ENCODE data around the gene KRT17.
"Not testable (repeated sequence)": the region's sequence is repeated elsewhere in the genome, so short reads cannot be mapped to it uniquely, and the experiment has no call there.

The KRT17 gene

GRCh38 chr17:41594363-41594915, 29.9 kb downstream of the KRT17 start:
- no peak for DNase-seq (ENCODE audit: low read depth, low spot score)

GRCh38 chr17:41593306-41593981, 30.9 kb downstream of the KRT17 start:
- DNase-seq (ENCODE audit: low read depth, low spot score) = no peak

DNA sequence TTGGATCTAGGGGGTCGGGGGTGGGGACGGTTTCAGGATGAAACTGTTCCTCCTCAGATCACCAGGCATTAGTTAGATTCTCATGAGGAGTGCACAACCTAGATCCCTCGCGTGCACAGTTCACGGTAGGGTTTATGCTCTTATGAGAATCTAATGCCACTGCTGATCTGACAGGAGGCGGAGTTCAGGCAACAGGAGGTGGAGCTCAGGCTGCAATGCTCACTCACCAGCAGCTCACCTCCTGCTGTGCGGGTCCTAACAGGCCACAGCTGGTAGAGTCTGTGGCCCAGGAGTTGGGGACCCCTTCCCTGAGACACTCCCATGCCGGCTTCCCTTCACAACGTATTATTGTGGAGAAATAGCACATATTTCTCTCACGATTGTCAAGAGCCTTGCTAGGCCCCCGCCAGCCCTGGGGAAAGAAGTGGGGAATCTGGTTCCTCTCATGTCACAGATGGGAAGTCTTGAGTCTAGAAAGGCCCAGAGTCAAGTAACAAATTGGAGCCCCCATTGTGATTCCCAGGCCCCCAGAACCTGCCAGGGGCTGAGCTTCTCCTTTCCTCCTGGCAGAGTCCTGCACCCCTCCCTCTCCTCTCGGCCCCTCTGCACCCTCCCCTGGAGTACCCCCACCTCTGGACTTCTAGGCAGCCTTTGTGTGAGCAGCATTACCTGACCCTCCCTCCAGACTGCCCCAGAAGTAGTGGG, 31.6 kb downstream of the KRT17 start:
- DNase-seq (ENCODE audit: low read depth, low spot score) = no peak

DNA sequence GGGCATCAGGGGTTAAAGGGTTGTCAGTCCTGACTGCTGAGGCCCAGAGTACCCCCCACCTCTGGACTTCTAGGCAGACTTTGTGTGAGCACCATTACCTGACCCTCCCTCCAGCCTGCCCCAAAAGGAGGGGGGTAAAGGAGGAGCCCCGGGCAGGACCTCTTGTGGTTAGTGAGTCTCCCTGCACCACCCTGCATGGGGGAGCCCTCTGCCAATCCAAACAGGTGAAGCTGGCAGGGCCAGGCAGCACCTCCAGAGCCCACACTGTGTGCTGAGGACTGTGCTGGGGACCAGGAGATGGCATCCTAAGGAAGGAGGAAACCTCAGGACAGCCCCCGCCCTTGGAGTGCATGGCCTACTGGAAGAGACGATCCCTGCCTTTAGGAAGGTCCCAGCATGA, 35.1 kb downstream of the KRT17 start:
- no peak for DNase-seq (ENCODE audit: low read depth, low spot score)

DNA sequence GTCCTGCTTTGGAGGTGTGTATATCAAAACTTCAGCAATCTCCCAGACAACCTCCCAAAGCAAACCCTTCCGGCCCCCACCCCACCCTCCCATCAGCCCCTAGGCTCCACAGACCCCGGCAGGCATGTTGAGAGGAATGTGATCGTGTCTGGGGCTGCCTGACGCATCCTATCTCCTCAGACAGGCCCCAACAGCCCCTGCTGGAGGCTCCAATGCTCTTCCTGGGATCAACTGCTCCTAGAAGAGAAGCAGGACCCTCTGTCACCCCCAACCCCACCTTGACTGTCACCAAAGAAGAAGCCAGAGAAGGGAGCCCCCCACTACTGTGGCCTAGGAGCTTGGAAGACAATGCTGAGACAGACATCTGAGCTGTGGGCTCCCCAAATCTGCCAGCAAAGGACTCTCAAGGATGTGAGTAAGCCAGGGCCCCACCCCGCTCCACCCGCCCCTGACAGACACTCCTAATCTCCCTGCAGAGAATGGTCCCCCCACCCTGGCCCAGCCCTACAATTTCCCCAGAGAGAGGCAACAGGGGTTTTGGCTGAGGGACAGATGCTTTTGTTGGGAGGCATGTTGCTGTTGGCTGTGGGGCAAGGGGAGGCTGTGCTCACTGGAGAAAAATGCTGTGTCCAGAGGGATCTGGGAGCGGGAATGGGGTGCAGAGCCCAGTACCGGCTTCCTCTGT, 36.1 kb downstream of the KRT17 start:
- no peak for DNase-seq (ENCODE audit: low read depth, low spot score)

GRCh38 chr17:41586863-41587495, 37.4 kb downstream of the KRT17 start, which contains the start of gene KRT14:
TSS of gene KRT14 (minus strand) at chr17:41586895. CDS start at chr17:41586834, 61 bp downstream.
- DNase-seq (ENCODE audit: low read depth, low spot score) = no peak

- DNase-seq (ENCODE audit: low read depth, low spot score) = no peak
Measured at GRCh38 chr17:41585301-41586056, 38.9 kb downstream of the KRT17 start.

DNA sequence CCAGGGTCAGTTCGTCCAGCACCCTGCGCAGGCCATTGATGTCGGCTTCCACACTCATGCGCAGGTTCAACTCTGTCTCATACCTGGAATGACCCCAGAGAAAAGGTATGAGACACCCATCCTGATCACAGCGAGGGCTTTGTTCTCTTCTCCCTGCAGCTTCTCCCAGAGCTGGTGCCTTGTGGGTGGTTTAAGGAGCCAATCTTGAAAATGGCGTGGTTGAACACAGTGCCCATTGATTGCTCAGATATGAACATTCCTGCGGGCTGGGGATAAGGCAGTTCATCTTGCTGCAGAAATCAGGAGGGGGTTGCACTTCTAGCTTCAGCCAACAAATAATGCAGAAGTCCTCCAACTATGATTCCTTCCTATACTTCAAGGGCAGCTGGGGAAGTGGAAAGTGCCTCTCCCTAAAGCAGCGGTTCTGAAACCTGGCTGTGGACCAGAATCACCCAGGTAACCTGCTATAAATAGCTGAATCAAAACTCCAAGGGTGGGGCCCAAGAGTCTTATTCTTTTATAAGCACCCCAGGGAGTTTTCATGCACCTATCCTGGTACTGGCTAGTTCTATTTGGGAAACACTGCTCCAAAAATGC, 39.9 kb downstream of the KRT17 start:
- not testable (repeated sequence) for DNase-seq (ENCODE audit: low read depth, low spot score)

DNA sequence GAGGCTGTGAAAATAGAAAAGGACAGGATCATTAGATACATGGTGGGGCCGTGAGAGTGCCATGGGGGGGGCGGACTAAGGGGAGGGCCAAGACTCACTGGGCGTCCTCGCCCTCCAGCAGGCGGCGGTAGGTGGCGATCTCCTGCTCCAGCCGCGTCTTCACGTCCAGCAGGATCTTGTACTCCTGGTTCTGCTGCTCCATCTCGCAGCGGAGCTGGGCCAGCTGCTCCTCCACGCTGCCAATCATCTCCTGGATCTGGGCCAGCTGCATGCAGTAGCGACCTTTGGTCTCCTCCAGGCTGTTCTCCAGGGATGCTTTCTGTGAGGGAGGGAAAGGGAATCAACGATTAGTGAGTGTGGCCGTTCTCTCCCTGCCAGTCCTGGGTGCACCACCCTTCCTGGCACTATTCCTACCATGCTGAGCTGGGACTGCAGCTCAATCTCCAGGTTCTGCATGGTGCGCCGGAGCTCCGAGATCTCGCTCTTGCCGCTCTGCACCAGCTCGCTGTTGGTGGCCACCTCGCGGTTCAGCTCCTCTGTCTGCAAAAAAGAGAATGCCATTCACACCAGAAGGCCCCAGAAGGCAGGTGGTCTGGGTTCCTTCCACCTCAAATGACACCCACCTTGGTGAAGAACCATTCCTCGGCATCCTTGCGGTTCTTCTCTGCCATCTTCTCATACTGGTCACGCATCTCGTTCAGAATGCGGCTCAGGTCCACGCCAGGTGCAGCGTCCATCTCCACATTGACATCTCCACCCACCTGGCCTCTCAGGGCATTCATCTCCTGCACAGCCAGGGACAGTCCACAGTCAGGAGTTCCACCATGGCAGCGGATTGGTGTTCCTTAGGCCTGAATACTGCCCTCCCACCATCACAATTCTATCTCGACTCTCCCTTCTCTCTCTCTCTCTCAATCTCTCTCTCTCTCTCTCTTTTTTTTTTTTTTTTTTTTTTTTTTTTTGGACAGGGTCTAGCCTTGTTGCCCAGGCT, 40.9 kb downstream of the KRT17 start:
- no peak for DNase-seq (ENCODE audit: low read depth, low spot score)

GRCh38 chr17:41582061-41582968, 42.1 kb downstream of the KRT17 start:
- DNase-seq (ENCODE audit: low read depth, low spot score) = not testable (repeated sequence)

DNA sequence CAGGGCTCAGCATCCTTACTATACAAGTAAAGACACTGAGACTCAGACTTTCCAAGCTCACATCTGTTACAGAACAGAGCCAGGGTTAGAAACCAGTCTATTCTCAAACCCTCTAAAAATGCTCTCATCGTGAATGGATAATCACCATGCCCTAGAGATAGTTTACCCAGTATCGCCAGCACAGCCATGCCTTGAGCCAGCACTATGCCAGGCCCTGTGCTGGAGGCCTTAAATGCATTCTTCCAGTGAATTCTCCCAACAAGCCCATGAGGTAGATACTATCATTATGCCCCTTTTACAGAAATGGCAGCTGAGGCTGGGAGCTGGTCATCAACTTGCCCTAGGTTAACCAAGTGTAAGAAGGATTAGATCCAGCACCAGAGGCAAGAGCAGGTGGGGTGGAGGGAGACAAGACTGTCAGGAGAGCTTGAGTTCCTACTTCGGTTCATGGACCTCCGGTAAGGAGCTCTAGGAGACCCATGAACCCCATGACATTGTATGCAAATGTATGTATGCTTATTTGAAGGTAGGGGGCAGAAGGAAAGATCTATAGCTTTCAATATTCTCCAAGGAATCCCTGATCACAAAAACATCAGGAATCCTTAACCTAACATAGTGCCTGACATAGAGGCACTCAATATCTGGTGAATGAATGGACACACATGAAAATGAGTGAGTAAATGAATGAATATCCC, 42.9 kb downstream of the KRT17 start:
- no peak for DNase-seq (ENCODE audit: low read depth, low spot score)

DNA sequence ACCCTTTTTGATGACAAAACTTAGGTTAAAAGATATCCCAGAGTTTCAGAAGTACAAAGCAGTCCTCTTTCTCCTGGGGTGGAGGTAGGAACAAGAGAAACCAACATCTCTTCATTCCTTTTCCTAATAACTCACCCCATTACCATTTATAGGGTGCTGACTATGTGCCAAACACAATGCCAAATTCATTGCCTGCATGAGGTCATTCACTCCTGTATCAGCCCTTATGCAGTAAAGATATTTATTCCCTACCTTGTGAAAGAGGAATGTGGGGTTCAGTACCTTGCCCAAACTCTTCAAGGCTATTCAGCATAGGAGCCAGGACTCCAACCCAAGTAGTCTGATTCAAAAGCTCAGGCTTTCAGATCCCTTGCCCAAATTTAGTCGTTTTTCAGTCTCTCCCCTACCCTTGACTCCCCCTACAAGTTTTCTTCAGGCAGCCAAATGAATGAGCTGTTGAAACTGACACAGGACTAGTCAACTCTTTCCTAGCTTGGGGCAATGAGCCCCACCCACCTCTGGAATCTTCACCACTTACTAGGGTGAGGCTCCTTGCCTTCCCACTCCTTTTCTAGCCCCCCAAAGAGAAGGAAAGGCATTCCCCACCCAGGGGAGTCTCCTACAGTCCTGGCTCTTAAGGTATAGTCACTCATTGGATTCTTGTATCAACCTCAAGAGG, 43.5 kb downstream of the KRT17 start:
- DNase-seq (ENCODE audit: low read depth, low spot score) = no peak

- no peak for DNase-seq (ENCODE audit: low read depth, low spot score)
Measured at GRCh38 chr17:41580244-41580575, 44.2 kb downstream of the KRT17 start.

DNA sequence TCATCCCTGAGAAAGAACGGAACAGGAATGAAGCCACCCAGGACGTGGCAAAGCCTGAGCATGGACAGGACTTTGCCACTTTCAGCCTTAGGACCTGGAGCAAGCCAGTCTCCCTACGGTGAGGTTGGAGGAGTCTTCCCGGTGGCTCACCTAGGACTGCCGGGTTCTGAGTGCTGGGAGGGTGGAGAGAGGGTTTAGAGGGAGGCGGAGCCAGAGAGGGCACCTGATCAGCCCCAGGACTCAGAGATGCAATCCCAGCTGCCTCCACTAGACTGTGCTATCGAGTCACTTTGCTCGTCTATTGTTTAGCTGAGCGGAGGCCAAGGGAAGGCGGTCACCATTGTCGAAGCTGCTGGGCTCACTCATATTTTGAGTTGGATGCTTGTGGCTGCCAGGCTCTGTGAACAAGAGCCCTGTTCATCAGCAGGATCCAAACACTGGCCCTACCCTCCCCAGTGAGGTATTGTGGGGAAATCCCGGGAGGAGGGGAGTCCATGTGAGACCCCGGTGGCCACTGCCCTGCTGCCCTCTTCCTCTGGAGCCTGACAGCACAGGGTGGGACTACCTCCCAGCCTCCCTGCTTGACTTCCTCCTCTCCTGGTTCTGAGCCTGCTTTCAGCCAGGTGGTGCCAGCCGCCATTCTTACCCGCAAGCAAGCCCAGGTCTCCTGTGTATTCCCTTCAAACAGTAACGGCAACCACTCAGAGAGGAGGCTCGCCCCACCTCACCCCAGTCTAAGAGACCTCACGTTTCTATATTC, 44.7 kb downstream of the KRT17 start:
- peak; percentile 97 for DNase-seq (ENCODE audit: low read depth, low spot score)

DNA sequence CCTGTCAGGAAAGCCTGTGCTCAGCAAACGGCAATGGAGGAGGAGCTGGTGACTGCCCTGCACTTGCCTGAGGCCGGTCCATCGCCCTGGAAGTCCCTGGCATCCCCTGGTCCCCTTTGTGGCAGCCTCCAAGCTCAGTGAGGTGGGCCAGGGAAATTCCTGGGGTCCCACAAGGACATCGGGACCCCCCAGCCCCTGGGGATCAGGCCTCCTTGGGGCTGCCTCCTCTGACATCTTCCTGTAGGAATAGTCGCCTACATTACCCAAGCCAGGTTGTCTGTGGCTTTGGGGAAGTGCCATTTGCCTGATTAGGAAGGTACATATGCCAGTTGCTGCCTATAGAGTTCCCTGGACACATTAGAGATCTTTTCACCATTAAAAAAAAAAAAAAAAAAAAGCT, 45.4 kb downstream of the KRT17 start:
- no peak for DNase-seq (ENCODE audit: low read depth, low spot score)

GRCh38 chr17:41578538-41578937, 45.8 kb downstream of the KRT17 start:
- DNase-seq (ENCODE audit: low read depth, low spot score) = no peak

GRCh38 chr17:41576740-41577139, 47.6 kb downstream of the KRT17 start:
- not testable (repeated sequence) for DNase-seq (ENCODE audit: low read depth, low spot score)
